Bronchial epithelial cell (primary cell): ENCODE data around the gene TTLL9. TPM values are rescaled to one million over a fixed set of nuclear protein-coding genes. Genes with fewer than 3 reads are reported as not detected.

Source experiments
- DNase-seq: peaks from one replicate; pipeline ENCODE4 v3.0.0-alpha.2; 2010; ENCODE audit warnings: low read depth
- FAIRE-seq: peaks from 2 replicates; lab custom pipeline; 2011; peaks lifted over from hg19 to GRCh38; lab: Jason Lieb, UNC
- H3K27me3 ChIP-seq: 2 replicates; pipeline ENCODE4 v1.5.1; 2011; ENCODE audit warnings: low read length; ENCODE audit not compliant: control insufficient read depth, insufficient read depth
- H3K36me3 ChIP-seq: 2 replicates; pipeline ENCODE4 v1.5.1; 2011; ENCODE audit warnings: low read length; ENCODE audit not compliant: control insufficient read depth, insufficient read depth
- H3K4me3 ChIP-seq: 2 replicates; pipeline ENCODE4 v1.5.1; 2011; ENCODE audit warnings: mild to moderate bottlenecking, low read depth, low read length, control low read depth
- total RNA-seq: library from RNA; depleted of rRNA; stranded (reverse); fragments of >200 nt; gene quantifications from 2 replicates; pipeline ENCODE4 v1.2.1, GENCODE V29; 2014
- TF ChIP-seq, protein P1 (sequence below): IDR thresholded peaks from 2 replicates; pipeline ENCODE4 v1.5.1; 2011; ENCODE audit warnings: mild to moderate bottlenecking, moderate library complexity, low read length, control low read depth, inconsistent platforms; ENCODE audit not compliant: insufficient read depth, severe bottlenecking

The TTLL9 gene
- total RNA-seq, 1 donor from 2014 or later: not detected

- TF ChIP-seq, protein P1, sequence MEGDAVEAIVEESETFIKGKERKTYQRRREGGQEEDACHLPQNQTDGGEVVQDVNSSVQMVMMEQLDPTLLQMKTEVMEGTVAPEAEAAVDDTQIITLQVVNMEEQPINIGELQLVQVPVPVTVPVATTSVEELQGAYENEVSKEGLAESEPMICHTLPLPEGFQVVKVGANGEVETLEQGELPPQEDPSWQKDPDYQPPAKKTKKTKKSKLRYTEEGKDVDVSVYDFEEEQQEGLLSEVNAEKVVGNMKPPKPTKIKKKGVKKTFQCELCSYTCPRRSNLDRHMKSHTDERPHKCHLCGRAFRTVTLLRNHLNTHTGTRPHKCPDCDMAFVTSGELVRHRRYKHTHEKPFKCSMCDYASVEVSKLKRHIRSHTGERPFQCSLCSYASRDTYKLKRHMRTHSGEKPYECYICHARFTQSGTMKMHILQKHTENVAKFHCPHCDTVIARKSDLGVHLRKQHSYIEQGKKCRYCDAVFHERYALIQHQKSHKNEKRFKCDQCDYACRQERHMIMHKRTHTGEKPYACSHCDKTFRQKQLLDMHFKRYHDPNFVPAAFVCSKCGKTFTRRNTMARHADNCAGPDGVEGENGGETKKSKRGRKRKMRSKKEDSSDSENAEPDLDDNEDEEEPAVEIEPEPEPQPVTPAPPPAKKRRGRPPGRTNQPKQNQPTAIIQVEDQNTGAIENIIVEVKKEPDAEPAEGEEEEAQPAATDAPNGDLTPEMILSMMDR: no peak
- H3K27me3 ChIP-seq: peaks cover 6% of the 10 kb centered on the region
- FAIRE-seq (no peak), DNase-seq (no peak)
- no peaks in the 10 kb centered on the region for H3K36me3 ChIP-seq
- no peak overlapping the region for H3K4me3 ChIP-seq
Measured at GRCh38 chr20:31851240-31851955, 19.0 kb upstream of the TTLL9 start.

- H3K36me3 ChIP-seq: no peaks in the 10 kb centered on the region
- TF ChIP-seq, protein P1: no peak
- FAIRE-seq (no peak), DNase-seq (no peak)
- peaks cover 6% of the 10 kb centered on the region for H3K27me3 ChIP-seq
- H3K4me3 ChIP-seq: no peak overlapping the region
Measured at GRCh38 chr20:31853481-31853880, 17.0 kb upstream of the TTLL9 start.

- FAIRE-seq: no peak
- DNase-seq: no peak
- Histone ChIP-seq H3K4me3 (no peak overlapping the region), H3K36me3 (no peaks in the 10 kb centered on the region), H3K27me3 (peaks cover 6% of the 10 kb centered on the region)
- TF ChIP-seq, protein P1: no peak
Measured at GRCh38 chr20:31856516-31856915, 13.9 kb upstream of the TTLL9 start.

- Histone ChIP-seq H3K36me3 (no peaks in the 10 kb centered on the region), H3K4me3 (no peak overlapping the region), H3K27me3 (peaks cover 6% of the 10 kb centered on the region)
- TF ChIP-seq, protein P1: no peak
- DNase-seq (no peak), FAIRE-seq (no peak)
Measured at GRCh38 chr20:31857861-31858759, 12.3 kb upstream of the TTLL9 start.

DNA sequence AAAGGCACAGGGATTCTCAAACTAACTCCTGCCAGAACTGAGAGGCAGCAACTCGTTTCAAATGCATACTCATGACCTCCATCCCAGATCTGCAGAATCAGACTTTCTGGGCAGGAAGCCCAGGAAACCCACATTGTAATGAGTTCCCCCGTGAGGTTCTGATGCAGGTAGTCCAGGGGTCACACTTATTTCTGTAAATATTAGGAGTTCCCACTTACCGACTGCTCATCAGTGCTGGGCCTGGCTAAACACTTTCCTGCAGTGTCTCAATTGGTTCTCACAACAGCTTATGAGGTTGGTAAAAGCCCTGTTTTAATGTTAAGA, 11.7 kb upstream of the TTLL9 start:
- TF ChIP-seq, protein P1: no peak
- DNase-seq (no peak), FAIRE-seq (no peak)
- Histone ChIP-seq H3K27me3 (peaks cover 6% of the 10 kb centered on the region), H3K4me3 (no peak overlapping the region), H3K36me3 (no peaks in the 10 kb centered on the region)
